DND-41 (cell line): ENCODE results near the gene FAM53A.

Source experiments
- CTCF ChIP-seq: IDR thresholded peaks from 2 replicates; pipeline ENCODE4 v1.5.1; 2012; ENCODE audit warnings: borderline replicate concordance, low read length, moderate library complexity, mild to moderate bottlenecking; ENCODE audit not compliant: poor library complexity, severe bottlenecking; ENCODE audit errors: extremely low read depth
- EZH2 ChIP-seq: IDR thresholded peaks from 3 replicates; pipeline ENCODE4 v1.6.1; 2012; ENCODE audit warnings: borderline replicate concordance, low read depth, mild to moderate bottlenecking, moderate library complexity, low read length, inconsistent platforms; ENCODE audit not compliant: severe bottlenecking

- TF ChIP-seq EZH2, result no peak
- TF ChIP-seq CTCF, result no peak
Measured at GRCh38 chr4:1656132-1656531, 28.0 kb downstream of the FAM53A start.
